WTC11 (cell line): ENCODE results near the gene ADIPOR2.

ENCODE experiments used
- AFF4 ChIP-seq: sonication (generic); formaldehyde crosslinking; IDR thresholded peaks from 2 replicates; pipeline ENCODE4 v1.8.1; 2023; ENCODE audit warnings: mild to moderate bottlenecking, missing genetic modification reagents, borderline replicate concordance
- ATF1 ChIP-seq: sonication (generic); formaldehyde crosslinking; IDR thresholded peaks from 2 replicates; pipeline ENCODE4 v1.8.1; 2023; ENCODE audit warnings: mild to moderate bottlenecking, moderate library complexity, missing genetic modification reagents
- ATF2 ChIP-seq: sonication (generic); formaldehyde crosslinking; IDR thresholded peaks from 2 replicates; pipeline ENCODE4 v1.8.1; 2022; ENCODE audit warnings: low read depth, missing genetic modification reagents, borderline replicate concordance
- CTCF ChIP-seq: fragments of 200-600 bp; IDR thresholded peaks from 2 replicates; pipeline ENCODE4 v1.8.0; 2022; ENCODE audit warnings: antibody characterized with exemption
- ZBTB21 ChIP-seq: sonication (generic); formaldehyde crosslinking; IDR thresholded peaks from 2 replicates; pipeline ENCODE4 v1.8.1; 2023; ENCODE audit warnings: mild to moderate bottlenecking, missing genetic modification reagents, borderline replicate concordance
- ZNF671 ChIP-seq: fragments of 250-450 bp; sonication (Bioruptor Pico); IDR thresholded peaks from 2 replicates; pipeline ENCODE4 v1.8.0; 2021; ENCODE audit warnings: mild to moderate bottlenecking

GRCh38 chr12:1794440-1795090 is 103.7 kb downstream of the ADIPOR2 start:
- TF ChIP-seq ATF2 (CRISPR knock-in tag) (no peak), ZBTB21 (no peak), CTCF (no peak), AFF4 (CRISPR knock-in tag) (no peak), ATF1 (CRISPR knock-in tag) (no peak), ZNF671 (CRISPR knock-in tag) (no peak)
